Fibroblast of mammary gland (primary cell): ENCODE results near the gene DARS1.

Experiments
- DNase-seq: peaks from one replicate; pipeline ENCODE4 v3.0.0-alpha.2; 2010; ENCODE audit warnings: low read depth
- H3K4me3 ChIP-seq: 2 replicates; pipeline ENCODE4 v1.5.1; 2011; ENCODE audit warnings: low read depth, mild to moderate bottlenecking, low read length, moderate library complexity; ENCODE audit not compliant: control insufficient read depth
- TF ChIP-seq, protein P1 (sequence below): conservative IDR thresholded peaks from 2 replicates; pipeline ENCODE4 v1.5.1; 2011; ENCODE audit warnings: low read depth, low read length, inconsistent platforms; ENCODE audit not compliant: control insufficient read depth, insufficient read depth

DARS1 gene

DNA sequence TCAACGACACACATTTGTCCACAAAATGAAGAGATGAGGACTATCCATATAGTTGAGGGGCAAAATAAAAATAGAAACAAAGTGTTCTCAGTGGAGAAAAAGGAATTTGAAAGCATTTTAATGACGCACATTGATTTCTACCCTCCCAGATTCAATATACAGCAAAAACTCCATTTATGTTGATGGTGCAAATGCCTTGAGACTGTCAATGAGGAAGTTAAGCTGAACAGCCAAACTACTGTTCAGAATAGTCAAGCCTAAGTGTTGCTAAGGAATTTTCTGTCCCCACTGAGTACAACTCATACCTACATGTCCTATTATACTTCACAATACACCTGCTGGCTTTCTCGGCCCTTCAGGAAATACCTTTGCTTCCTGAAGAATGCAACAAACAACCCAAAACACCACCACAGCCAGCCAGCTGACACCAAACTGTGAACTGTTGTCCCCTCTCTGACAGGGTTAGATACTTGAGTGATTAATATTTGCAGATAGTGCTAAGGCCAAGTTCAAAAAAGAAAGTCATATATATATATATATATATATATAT lies 27.8 kb upstream of the DARS1 start:
- no peak overlapping the region for H3K4me3 ChIP-seq
- TF ChIP-seq, protein P1, sequence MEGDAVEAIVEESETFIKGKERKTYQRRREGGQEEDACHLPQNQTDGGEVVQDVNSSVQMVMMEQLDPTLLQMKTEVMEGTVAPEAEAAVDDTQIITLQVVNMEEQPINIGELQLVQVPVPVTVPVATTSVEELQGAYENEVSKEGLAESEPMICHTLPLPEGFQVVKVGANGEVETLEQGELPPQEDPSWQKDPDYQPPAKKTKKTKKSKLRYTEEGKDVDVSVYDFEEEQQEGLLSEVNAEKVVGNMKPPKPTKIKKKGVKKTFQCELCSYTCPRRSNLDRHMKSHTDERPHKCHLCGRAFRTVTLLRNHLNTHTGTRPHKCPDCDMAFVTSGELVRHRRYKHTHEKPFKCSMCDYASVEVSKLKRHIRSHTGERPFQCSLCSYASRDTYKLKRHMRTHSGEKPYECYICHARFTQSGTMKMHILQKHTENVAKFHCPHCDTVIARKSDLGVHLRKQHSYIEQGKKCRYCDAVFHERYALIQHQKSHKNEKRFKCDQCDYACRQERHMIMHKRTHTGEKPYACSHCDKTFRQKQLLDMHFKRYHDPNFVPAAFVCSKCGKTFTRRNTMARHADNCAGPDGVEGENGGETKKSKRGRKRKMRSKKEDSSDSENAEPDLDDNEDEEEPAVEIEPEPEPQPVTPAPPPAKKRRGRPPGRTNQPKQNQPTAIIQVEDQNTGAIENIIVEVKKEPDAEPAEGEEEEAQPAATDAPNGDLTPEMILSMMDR = no peak
- DNase-seq = no peak

DNA sequence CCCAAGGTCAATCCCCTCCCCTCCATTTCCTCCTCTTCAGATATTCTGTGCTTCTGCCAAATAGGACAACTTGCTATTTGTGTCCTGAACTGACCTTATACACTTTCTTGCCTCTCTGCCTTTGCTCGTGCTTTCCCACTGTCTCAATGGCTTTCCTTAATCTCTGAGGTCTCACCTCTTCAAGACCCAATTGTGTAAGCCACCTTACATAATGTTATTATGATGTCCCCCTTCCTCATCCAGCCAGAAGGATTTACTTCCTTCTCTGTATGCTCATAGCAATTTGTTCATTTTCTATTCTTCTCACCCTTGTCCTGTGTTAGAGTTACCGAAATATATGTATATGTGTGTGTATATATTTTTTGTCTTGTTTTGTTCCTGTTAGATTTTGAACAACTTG lies 26.9 kb upstream of the DARS1 start:
- TF ChIP-seq, protein P1 = no peak
- H3K4me3 ChIP-seq = no peak overlapping the region
- DNase-seq = no peak

DNA sequence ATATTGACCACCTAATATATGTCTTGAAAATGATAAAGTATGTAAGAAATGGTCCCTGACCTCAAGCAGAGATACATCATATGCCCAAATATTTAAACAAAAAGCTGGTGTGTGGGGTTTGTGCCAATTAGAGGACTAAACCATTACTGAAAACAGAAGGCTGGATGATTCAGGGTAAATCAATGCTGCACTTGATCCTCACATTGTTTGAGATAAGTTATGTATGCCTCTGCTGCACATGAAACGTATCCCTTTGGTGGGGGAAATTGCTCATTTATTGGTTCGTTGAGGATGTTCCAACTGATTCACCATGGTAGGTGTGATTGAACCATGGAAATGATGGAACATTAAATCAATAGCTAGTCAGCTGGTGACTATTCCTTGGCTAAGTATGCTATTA lies 24.7 kb upstream of the DARS1 start:
- no peak overlapping the region for H3K4me3 ChIP-seq
- peak; percentile 57 for DNase-seq
- TF ChIP-seq, protein P1 = no peak

DNA sequence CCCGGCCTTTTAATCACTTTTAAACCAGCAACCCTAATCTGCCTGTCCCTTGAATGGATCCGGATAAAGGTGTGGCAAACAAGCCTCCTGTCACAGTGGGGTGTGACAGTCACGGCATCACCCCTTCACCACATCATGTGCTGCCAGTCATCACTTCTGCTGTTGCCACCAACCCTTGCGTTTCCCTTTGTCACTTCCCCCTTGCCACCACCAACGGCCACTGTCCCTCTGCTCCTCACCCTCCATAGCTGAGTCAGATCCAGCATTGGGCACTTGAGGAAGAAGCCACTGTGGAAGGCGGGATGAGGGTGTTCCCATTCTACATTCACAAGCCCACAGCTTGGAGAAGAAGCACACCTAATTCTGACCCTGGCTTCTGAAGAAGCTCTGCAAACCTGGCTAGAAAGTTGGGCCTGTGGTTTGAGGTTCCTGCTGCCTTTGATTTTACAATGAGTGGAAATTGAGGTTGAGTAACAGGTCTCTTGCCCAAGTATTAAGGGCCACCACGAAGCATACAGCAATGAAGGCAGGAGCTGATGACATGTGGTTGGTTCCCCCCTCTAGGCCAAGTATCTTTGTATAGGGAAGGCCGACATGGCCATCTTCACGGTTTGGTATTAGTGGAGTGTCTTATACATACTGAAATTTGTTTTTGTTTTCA lies 22.9 kb upstream of the DARS1 start:
- DNase-seq = no peak
- TF ChIP-seq, protein P1 = no peak
- H3K4me3 ChIP-seq = no peak overlapping the region

DNA sequence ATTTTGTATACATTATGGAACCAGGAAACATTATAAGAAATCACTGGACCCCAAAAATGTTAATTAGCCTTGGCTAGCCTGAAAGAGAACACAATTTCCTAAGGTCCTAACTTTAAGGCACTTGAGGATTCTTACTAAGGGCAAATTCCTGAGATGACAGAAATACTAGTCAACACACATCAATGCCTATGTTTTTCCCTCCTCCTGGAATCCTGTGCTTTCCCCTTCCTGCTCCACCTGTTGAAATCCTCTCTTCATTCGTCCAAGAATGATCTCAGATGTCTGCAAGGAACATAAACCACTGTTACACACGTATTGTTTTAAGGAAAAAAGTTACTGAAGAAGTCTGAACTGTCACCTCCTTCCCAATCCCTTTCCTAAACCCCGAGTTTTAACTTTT lies 21.2 kb upstream of the DARS1 start:
- TF ChIP-seq, protein P1 = no peak
- no peak for DNase-seq

DNA sequence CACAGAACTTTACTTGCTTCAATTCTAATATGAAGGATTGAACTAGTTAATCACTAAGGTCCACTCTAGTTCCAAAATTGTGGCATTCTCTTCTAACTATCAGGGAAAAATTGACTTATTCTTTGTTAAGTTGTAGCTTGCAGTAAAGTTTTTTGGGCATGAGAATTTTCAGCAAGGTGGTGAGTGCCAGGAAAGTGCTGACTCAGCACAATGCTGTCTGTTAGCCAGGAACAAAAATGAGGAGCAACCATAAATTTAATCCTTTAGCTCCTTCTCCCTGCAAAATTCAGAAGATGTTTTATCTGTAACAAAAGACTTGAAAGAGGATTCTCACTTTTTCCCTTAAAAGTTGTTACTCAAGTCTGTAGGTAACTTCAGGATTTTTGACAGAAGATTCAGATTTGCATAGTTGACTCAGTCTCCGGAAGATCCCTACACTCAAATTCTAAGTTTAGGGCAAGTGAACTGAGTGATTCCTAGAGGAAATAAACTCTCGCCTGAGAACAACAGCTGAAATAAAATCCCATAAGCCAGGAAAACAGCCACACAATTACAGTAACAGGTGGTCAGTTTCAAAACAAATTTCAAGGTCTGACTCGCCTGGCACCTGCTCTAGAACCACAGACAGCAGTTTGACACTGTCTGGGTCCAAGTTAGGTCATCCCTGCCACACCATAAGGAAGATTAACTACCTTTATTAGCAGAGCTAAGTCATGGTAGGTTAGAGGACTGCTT lies 20.2 kb upstream of the DARS1 start:
- no peak overlapping the region for H3K4me3 ChIP-seq
- no peak for DNase-seq
- TF ChIP-seq, protein P1 = no peak

More for the DNA sequence above, 21.2 kb upstream of the DARS1 start:
- H3K4me3 ChIP-seq = no peak overlapping the region

DNA sequence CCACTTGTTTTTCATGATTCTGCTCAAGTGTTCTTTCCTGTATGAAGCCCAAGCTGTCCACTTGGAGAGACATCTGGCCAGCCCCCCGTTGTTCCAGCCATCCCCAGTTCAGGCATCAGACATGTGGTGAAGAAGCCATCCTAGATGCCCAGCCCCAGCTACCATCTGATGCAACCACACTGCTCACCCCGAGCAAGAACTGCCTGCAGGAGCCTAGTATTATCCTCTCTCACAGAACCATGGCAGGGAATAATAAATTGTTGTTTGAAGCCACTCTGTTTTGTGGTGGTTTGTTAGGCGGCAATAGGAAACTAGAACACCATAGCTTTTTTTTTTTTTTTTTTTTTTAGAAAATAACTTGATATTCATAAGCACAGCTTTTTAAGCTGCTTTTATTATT lies 19.5 kb upstream of the DARS1 start:
- H3K4me3 ChIP-seq = no peak overlapping the region
- TF ChIP-seq, protein P1 = no peak
- no peak for DNase-seq
